ENCODE data around the gene CLEC4F.

The CLEC4F gene

DNA sequence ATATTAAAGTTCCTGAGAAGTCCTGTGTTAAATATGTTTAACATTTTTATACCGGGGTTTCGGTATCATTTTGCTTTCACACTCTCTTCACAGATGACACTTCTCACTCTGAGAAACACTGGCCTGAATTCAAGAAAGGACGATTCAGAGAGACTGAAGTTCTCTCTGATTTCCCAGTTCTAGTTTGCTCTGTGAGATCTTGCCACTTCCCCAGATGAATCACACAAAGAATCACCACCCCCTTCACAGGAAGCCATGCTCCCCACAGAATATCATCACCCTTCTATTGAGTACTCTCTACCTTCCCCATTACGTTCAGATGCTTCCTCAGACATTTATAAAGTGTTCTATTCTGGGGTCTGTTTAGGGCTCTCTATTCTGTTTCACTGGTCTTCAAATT is 31.3 kb upstream of the CLEC4F start:
- TF ChIP-seq, protein P1, sequence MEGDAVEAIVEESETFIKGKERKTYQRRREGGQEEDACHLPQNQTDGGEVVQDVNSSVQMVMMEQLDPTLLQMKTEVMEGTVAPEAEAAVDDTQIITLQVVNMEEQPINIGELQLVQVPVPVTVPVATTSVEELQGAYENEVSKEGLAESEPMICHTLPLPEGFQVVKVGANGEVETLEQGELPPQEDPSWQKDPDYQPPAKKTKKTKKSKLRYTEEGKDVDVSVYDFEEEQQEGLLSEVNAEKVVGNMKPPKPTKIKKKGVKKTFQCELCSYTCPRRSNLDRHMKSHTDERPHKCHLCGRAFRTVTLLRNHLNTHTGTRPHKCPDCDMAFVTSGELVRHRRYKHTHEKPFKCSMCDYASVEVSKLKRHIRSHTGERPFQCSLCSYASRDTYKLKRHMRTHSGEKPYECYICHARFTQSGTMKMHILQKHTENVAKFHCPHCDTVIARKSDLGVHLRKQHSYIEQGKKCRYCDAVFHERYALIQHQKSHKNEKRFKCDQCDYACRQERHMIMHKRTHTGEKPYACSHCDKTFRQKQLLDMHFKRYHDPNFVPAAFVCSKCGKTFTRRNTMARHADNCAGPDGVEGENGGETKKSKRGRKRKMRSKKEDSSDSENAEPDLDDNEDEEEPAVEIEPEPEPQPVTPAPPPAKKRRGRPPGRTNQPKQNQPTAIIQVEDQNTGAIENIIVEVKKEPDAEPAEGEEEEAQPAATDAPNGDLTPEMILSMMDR (conservative IDR thresholded peaks at IDR 0.05; ENCODE audit: control insufficient read depth, insufficient read depth, low read depth, low read length) = no peak
- no peak overlapping the region for H3K4me3 ChIP-seq (ENCODE audit: control insufficient read depth, low read depth, low read length)
- DNase-seq (ENCODE audit: low read depth) = peak; percentile 14

DNA sequence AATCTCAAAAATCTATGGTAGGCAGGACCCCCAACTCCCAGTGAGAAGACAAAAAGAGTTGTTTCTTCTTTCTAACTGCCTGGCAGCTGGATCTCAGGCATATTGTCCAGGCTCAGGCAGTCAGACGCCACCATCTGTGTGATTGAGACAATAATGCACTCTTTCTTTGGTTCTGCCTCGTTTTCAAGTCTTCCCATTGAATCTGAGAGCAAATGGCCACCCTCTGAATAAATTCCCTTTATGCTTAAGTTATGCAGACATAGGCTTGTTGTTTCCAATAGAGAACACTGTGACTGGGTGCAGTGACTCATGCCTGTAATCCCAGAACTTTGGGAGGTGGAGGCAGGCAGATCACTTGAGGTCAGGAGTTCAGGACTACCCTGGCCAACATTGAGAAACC is 30.5 kb upstream of the CLEC4F start:
- H3K4me3 ChIP-seq (ENCODE audit: control insufficient read depth, low read depth, low read length) = no peak overlapping the region
- peak; percentile 18 for DNase-seq (ENCODE audit: low read depth)
- TF ChIP-seq, protein P1 (conservative IDR thresholded peaks at IDR 0.05; ENCODE audit: control insufficient read depth, insufficient read depth, low read depth, low read length) = no peak

DNA sequence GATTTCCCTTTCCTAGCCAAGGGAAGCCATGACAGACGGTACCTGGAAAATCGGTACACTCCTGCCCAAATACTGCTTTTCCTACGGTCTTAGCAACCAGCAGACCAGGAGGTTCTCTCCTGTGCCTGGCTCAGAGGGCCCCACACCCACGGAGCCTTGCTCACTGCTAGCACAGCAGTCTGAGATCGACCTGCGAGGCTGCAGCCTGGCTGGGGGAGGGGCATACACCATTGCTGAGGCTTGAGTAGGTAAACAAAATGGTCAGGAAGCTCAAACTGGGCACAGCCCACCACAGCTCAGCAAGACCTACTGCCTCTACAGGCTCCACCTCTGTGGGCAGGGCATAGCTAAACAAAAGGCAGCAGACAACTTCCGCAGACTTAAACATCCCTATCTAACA is 22.0 kb upstream of the CLEC4F start:
- no peak overlapping the region for H3K4me3 ChIP-seq (ENCODE audit: control insufficient read depth, low read depth, low read length)
- TF ChIP-seq, protein P1 (conservative IDR thresholded peaks at IDR 0.05; ENCODE audit: control insufficient read depth, insufficient read depth, low read depth, low read length) = no peak
- DNase-seq (ENCODE audit: low read depth) = no peak

DNA sequence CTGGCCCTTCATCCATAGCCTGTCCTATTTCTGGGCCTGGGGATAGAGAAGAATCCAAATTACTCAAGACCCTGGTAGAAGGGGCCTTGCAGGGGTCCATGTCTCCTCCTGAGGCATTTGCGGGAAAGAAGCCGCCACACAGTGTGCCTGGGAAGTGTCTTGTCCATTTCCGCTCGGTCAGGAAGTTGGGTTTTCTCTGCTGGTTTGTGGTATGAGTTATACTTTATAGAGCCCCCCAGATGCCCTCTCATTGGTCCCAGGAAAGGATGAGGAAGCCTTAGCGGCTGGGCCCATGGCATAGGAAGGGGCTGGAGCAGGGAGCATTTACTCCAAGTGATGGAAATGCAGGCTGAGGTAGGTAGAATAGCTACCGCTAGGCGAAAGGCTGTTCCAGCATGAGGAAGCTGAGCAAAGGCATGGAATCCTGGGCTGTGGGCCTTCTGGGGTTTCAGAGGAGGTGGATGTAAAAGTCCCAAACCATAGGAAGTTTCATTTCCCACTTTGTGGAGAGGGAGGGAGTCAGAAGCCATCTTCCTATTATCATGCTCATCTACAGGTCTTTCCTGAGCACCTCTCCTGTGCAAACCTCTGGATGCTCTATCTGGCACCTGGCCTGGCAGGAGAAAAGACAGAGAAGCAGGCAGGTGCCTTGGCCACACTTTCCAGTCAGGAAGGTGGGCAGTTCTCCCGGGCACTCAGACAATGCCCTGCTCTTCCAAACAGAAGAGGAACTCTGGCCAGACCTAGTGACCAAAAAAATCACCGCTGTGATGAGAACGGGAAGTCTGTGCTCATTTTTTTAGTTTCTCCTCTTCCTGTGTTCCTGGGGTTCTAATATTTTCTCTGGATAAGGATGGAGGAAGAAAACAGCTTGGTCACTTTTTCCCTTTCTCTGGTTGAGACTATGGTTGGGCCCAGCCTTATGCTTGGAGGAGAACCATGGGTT is 17.9 kb upstream of the CLEC4F start:
- DNase-seq (ENCODE audit: low read depth) = no peak
- TF ChIP-seq, protein P1 (conservative IDR thresholded peaks at IDR 0.05; ENCODE audit: control insufficient read depth, insufficient read depth, low read depth, low read length) = no peak
- no peak overlapping the region for H3K4me3 ChIP-seq (ENCODE audit: control insufficient read depth, low read depth, low read length)

DNA sequence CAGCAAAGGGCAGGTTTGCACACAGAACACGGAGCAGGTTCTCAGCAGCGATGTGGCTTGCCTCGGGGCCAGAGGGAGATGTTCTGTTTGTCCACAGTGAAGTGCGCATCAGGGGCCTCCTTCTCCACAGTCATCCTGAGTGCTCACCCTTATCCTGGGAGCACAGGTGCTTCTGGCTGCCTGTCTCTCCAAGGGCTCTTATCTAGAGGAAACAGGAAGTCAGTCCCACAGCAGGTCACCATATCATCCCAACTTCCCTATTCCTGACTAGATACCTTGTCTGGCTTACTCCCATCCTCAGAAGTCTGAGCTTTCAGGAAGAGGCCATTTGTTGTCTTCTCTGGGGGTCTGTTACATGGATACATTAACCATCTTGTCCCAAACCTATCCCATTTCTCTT is 15.2 kb upstream of the CLEC4F start, which contains the start of gene CD207:
Gene CD207 (minus strand): TSS at position 174 of the 400 bp plus-strand sequence. CDS start 40 bp downstream, at position 134.
- DNase-seq (ENCODE audit: low read depth) = no peak
- H3K4me3 ChIP-seq (ENCODE audit: control insufficient read depth, low read depth, low read length) = no peak within 1 kb of the TSS
- TF ChIP-seq, protein P1 (conservative IDR thresholded peaks at IDR 0.05; ENCODE audit: control insufficient read depth, insufficient read depth, low read depth, low read length) = no peak

DNA sequence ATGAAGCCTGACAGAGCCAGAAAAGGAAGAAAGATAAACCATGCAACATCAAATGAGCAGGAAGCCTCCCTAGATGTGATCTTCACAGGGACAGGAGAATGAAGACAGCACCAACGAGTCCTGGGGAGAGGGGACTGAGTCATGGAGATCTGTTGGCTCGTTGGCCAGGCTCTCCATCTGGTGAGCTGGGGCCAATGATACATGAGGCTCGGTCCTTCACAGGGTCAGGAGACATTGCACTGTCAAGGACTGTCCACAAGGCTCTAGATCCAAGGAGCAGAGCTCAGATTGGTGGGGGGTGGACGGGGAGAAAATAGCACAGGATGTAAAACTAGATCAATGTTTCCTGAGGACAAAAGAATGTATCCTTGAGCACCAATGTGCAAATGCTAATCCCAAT is 14.5 kb upstream of the CLEC4F start:
- TF ChIP-seq, protein P1 (conservative IDR thresholded peaks at IDR 0.05; ENCODE audit: control insufficient read depth, insufficient read depth, low read depth, low read length) = no peak
- no peak overlapping the region for H3K4me3 ChIP-seq (ENCODE audit: control insufficient read depth, low read depth, low read length)
- DNase-seq (ENCODE audit: low read depth) = no peak

Data from fibroblast of mammary gland (primary cell).